Measurements from ENCODE around the gene GALNT7. TPM values are rescaled to one million over a fixed set of nuclear protein-coding genes. Genes with fewer than 3 reads are reported as not detected.

GALNT7 gene
- total RNA-seq, 1 experiment from 2014 or later = 16.8 TPM

GRCh38 chr4:173212379-173212778, 43.8 kb downstream of the GALNT7 start:
- DNase-seq = no peak
- no peaks in the 10 kb centered on the region for H3K27me3 Mint-ChIP-seq (ENCODE audit: insufficient read depth, unreplicated experiment)
- H3K36me3 ChIP-seq (ENCODE audit: control insufficient read depth, insufficient read depth, low read length) = no peaks in the 10 kb centered on the region
- H3K4me3 ChIP-seq (ENCODE audit: low read depth, low read length) = no peak overlapping the region
- ChIA-PET POLR2A (no interaction called here), CTCF (no interaction called here)
- peaks cover 5% of the 10 kb centered on the region for H3K36me3 Mint-ChIP-seq (ENCODE audit: insufficient read depth, unreplicated experiment)
- no peaks in the 10 kb centered on the region for H3K9me3 ChIP-seq
- H3K4me1 ChIP-seq = peaks cover 14% of the 10 kb centered on the region; the same call in 1 of the 2 replicates
- BruUV-seq (replicated peaks) = no TSS peak
- H3K9me3 Mint-ChIP-seq (ENCODE audit: unreplicated experiment) = no peaks in the 10 kb centered on the region
- TF ChIP-seq CTCF (IDR thresholded peaks at IDR 0.05; ENCODE audit: insufficient read depth in 1 of 2, low read depth in 1 of 2, low read length in 1 of 2, severe bottlenecking in 1 of 2, unreplicated experiment in 1 of 2) = no peak
- no peak overlapping the region for H3K4me3 Mint-ChIP-seq (ENCODE audit: unreplicated experiment)
- H3K27ac Mint-ChIP-seq (ENCODE audit: unreplicated experiment) = no peak overlapping the region
- H3K4me1 Mint-ChIP-seq (ENCODE audit: low read depth, unreplicated experiment) = no peaks in the 10 kb centered on the region
- no peaks in the 10 kb centered on the region for H3K27me3 ChIP-seq (replicated peaks; ENCODE audit: control insufficient read depth, insufficient read depth, low read length)
- intact Hi-C loops (cut with micrococcal nuclease; ENCODE audit: unreplicated experiment) = no loop called here

GRCh38 chr4:173213296-173213695, 44.7 kb downstream of the GALNT7 start:
- H3K4me3 Mint-ChIP-seq (ENCODE audit: unreplicated experiment) = no peak overlapping the region
- POLR2A ChIA-PET = no interaction called here
- H3K36me3 Mint-ChIP-seq (ENCODE audit: insufficient read depth, unreplicated experiment) = peaks cover 5% of the 10 kb centered on the region
- no peaks in the 10 kb centered on the region for H3K27me3 ChIP-seq (replicated peaks; ENCODE audit: control insufficient read depth, insufficient read depth, low read length)
- peaks cover 14% of the 10 kb centered on the region; the same call in 1 of the 2 replicates for H3K4me1 ChIP-seq
- CTCF ChIA-PET = no interaction called here
- H3K27ac Mint-ChIP-seq (ENCODE audit: unreplicated experiment) = no peak overlapping the region
- no peak for DNase-seq
- H3K27me3 Mint-ChIP-seq (ENCODE audit: insufficient read depth, unreplicated experiment) = no peaks in the 10 kb centered on the region
- H3K9me3 Mint-ChIP-seq (ENCODE audit: unreplicated experiment) = no peaks in the 10 kb centered on the region
- H3K4me1 Mint-ChIP-seq (ENCODE audit: low read depth, unreplicated experiment) = no peaks in the 10 kb centered on the region
- H3K36me3 ChIP-seq (ENCODE audit: control insufficient read depth, insufficient read depth, low read length) = no peaks in the 10 kb centered on the region
- TF ChIP-seq CTCF (IDR thresholded peaks at IDR 0.05; ENCODE audit: insufficient read depth in 1 of 2, low read depth in 1 of 2, low read length in 1 of 2, severe bottlenecking in 1 of 2, unreplicated experiment in 1 of 2) = no peak
- intact Hi-C loops (cut with micrococcal nuclease; ENCODE audit: unreplicated experiment) = no loop called here
- no peaks in the 10 kb centered on the region for H3K9me3 ChIP-seq
- BruUV-seq (replicated peaks) = no TSS peak
- no peak overlapping the region for H3K4me3 ChIP-seq (ENCODE audit: low read depth, low read length)

GRCh38 chr4:173214231-173214630, 45.6 kb downstream of the GALNT7 start:
- Histone ChIP-seq H3K4me1 (peaks cover 14% of the 10 kb centered on the region; the same call in 1 of the 2 replicates), H3K4me3 (ENCODE audit: low read depth, low read length) (no peak overlapping the region), H3K9me3 (no peaks in the 10 kb centered on the region), H3K27me3 (replicated peaks; ENCODE audit: control insufficient read depth, insufficient read depth, low read length) (no peaks in the 10 kb centered on the region), H3K36me3 (ENCODE audit: control insufficient read depth, insufficient read depth, low read length) (no peaks in the 10 kb centered on the region)
- peaks cover 8% of the 10 kb centered on the region for H3K36me3 Mint-ChIP-seq (ENCODE audit: insufficient read depth, unreplicated experiment)
- intact Hi-C loops (cut with micrococcal nuclease; ENCODE audit: unreplicated experiment) = no loop called here
- H3K9me3 Mint-ChIP-seq (ENCODE audit: unreplicated experiment) = no peaks in the 10 kb centered on the region
- no peak overlapping the region for H3K4me3 Mint-ChIP-seq (ENCODE audit: unreplicated experiment)
- H3K4me1 Mint-ChIP-seq (ENCODE audit: low read depth, unreplicated experiment) = no peaks in the 10 kb centered on the region
- no peak for DNase-seq
- TF ChIP-seq CTCF (IDR thresholded peaks at IDR 0.05; ENCODE audit: insufficient read depth in 1 of 2, low read depth in 1 of 2, low read length in 1 of 2, severe bottlenecking in 1 of 2, unreplicated experiment in 1 of 2) = no peak
- no TSS peak for BruUV-seq (replicated peaks)
- POLR2A ChIA-PET = no interaction called here
- H3K27ac Mint-ChIP-seq (ENCODE audit: unreplicated experiment) = no peak overlapping the region
- CTCF ChIA-PET = no interaction called here
- no peaks in the 10 kb centered on the region for H3K27me3 Mint-ChIP-seq (ENCODE audit: insufficient read depth, unreplicated experiment)

Data from Caco-2 (cell line).